SU-DHL-6 (cell line): ENCODE measurements around the gene MDC1.

Source experiments
- CTCF ChIP-seq: fragments of 200-600 bp; sonication (generic); IDR thresholded peaks from one replicate; pipeline ENCODE4 v1.5.1; 2017; ENCODE audit warnings: antibody characterized with exemption, mild to moderate bottlenecking, low read length, moderate library complexity; ENCODE audit not compliant: insufficient read depth, poor library complexity, severe bottlenecking
- EZH2phosphoT487 ChIP-seq: fragments of 200-600 bp; sonication (generic), shearing (Covaris generic); conservative IDR thresholded peaks from 2 replicates; pipeline ENCODE4 v1.6.1; 2018; ENCODE audit warnings: mild to moderate bottlenecking, antibody characterized with exemption, low read length, moderate library complexity, mixed read lengths

GRCh38 chr6:30741063-30741779, 24.1 kb upstream of the MDC1 start:
- TF ChIP-seq CTCF, result no peak
- no peak for TF ChIP-seq EZH2phosphoT487
